ENCODE data around the gene CTBS. TPM values are rescaled to one million over a fixed set of nuclear protein-coding genes. Genes with fewer than 3 reads are reported as not detected.

The CTBS gene
- total and polyA plus RNA-seq, 2 of the 13 experiments (the other 11 are each of a cell fraction or from before 2014, with no cell fraction given) = 4.7 to 12.4 TPM

- TF ChIP-seq, protein P1, sequence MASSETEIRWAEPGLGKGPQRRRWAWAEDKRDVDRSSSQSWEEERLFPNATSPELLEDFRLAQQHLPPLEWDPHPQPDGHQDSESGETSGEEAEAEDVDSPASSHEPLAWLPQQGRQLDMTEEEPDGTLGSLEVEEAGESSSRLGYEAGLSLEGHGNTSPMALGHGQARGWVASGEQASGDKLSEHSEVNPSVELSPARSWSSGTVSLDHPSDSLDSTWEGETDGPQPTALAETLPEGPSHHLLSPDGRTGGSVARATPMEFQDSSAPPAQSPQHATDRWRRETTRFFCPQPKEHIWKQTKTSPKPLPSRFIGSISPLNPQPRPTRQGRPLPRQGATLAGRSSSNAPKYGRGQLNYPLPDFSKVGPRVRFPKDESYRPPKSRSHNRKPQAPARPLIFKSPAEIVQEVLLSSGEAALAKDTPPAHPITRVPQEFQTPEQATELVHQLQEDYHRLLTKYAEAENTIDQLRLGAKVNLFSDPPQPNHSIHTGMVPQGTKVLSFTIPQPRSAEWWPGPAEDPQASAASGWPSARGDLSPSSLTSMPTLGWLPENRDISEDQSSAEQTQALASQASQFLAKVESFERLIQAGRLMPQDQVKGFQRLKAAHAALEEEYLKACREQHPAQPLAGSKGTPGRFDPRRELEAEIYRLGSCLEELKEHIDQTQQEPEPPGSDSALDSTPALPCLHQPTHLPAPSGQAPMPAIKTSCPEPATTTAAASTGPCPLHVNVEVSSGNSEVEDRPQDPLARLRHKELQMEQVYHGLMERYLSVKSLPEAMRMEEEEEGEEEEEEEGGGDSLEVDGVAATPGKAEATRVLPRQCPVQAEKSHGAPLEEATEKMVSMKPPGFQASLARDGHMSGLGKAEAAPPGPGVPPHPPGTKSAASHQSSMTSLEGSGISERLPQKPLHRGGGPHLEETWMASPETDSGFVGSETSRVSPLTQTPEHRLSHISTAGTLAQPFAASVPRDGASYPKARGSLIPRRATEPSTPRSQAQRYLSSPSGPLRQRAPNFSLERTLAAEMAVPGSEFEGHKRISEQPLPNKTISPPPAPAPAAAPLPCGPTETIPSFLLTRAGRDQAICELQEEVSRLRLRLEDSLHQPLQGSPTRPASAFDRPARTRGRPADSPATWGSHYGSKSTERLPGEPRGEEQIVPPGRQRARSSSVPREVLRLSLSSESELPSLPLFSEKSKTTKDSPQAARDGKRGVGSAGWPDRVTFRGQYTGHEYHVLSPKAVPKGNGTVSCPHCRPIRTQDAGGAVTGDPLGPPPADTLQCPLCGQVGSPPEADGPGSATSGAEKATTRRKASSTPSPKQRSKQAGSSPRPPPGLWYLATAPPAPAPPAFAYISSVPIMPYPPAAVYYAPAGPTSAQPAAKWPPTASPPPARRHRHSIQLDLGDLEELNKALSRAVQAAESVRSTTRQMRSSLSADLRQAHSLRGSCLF (CRISPR knock-in tag; IDR thresholded peaks at IDR 0.05; ENCODE audit: borderline replicate concordance) = no peak
- no peak for TF ChIP-seq NCOA2 (CRISPR knock-in tag; IDR thresholded peaks at IDR 0.05)
- TF ChIP-seq HHEX (CRISPR knock-in tag; IDR thresholded peaks at IDR 0.05) = no peak
- no peak for TF ChIP-seq MED13 (CRISPR knock-in tag; IDR thresholded peaks at IDR 0.05)
- TF ChIP-seq, protein P2, sequence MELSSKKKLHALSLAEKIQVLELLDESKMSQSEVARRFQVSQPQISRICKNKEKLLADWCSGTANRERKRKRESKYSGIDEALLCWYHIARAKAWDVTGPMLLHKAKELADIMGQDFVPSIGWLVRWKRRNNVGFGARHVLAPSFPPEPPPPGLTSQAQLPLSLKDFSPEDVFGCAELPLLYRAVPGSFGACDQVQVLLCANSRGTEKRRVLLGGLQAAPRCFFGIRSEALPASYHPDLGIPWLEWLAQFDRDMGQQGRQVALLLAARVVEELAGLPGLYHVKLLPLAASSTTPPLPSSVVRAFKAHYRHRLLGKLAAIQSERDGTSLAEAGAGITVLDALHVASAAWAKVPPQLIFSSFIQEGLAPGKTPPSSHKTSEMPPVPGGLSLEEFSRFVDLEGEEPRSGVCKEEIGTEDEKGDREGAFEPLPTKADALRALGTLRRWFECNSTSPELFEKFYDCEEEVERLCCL (CRISPR knock-in tag; IDR thresholded peaks at IDR 0.05; ENCODE audit: borderline replicate concordance) = no peak
- TF ChIP-seq ATRX (CRISPR knock-in tag; IDR thresholded peaks at IDR 0.05; ENCODE audit: borderline replicate concordance) = no peak
- TF ChIP-seq ZSCAN30 (CRISPR knock-in tag; IDR thresholded peaks at IDR 0.05) = no peak
- TF ChIP-seq SMAD1 (CRISPR knock-in tag; IDR thresholded peaks at IDR 0.05; ENCODE audit: borderline replicate concordance, low read depth) = no peak
- TF ChIP-seq ZNF354B (CRISPR knock-in tag; IDR thresholded peaks at IDR 0.05) = no peak
- TF ChIP-seq, protein P3, sequence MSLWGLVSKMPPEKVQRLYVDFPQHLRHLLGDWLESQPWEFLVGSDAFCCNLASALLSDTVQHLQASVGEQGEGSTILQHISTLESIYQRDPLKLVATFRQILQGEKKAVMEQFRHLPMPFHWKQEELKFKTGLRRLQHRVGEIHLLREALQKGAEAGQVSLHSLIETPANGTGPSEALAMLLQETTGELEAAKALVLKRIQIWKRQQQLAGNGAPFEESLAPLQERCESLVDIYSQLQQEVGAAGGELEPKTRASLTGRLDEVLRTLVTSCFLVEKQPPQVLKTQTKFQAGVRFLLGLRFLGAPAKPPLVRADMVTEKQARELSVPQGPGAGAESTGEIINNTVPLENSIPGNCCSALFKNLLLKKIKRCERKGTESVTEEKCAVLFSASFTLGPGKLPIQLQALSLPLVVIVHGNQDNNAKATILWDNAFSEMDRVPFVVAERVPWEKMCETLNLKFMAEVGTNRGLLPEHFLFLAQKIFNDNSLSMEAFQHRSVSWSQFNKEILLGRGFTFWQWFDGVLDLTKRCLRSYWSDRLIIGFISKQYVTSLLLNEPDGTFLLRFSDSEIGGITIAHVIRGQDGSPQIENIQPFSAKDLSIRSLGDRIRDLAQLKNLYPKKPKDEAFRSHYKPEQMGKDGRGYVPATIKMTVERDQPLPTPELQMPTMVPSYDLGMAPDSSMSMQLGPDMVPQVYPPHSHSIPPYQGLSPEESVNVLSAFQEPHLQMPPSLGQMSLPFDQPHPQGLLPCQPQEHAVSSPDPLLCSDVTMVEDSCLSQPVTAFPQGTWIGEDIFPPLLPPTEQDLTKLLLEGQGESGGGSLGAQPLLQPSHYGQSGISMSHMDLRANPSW (CRISPR knock-in tag; IDR thresholded peaks at IDR 0.05; ENCODE audit: borderline replicate concordance) = peak; percentile 59; the same call in 1 of the 2 replicates
- TF ChIP-seq ZSCAN22 (CRISPR knock-in tag; IDR thresholded peaks at IDR 0.05) = no peak
- TF ChIP-seq E2F1 (CRISPR knock-in tag; IDR thresholded peaks at IDR 0.05) = no peak
- TF ChIP-seq GATAD1 (CRISPR knock-in tag; IDR thresholded peaks at IDR 0.05) = no peak
- no peak for TF ChIP-seq FOSL2 (CRISPR knock-in tag; IDR thresholded peaks at IDR 0.05)
- TF ChIP-seq GATAD2A (CRISPR knock-in tag; IDR thresholded peaks at IDR 0.05) = no peak
- TF ChIP-seq HES4 (CRISPR knock-in tag; IDR thresholded peaks at IDR 0.05; ENCODE audit: borderline replicate concordance) = peak; percentile 89; the same call in 1 of the 2 replicates
- TF ChIP-seq ZNF850 (CRISPR knock-in tag; conservative IDR thresholded peaks at IDR 0.05) = no peak
- peak; percentile 93 for TF ChIP-seq ZFX (CRISPR knock-in tag; IDR thresholded peaks at IDR 0.05; ENCODE audit: low read depth)
- no peak for TF ChIP-seq FOXA1 (IDR thresholded peaks at IDR 0.05)
- no peak for TF ChIP-seq FOXA1 (CRISPR knock-in tag; IDR thresholded peaks at IDR 0.05)
- no peak for TF ChIP-seq CCAR2 (optimal IDR thresholded peaks at IDR 0.05; ENCODE audit: low read depth, low read length)
These were observed at the start of gene CTBS (continued) for GRCh38 chr1:84573967-84574842.

Measured in HepG2 (cell line).